H1 (cell line): ENCODE data around the gene CBR3. TPM values are rescaled to one million over a fixed set of nuclear protein-coding genes. Genes with fewer than 3 reads are reported as not detected.

Source experiments
- CTCF ChIA-PET: fragments of 300-600 bp; sonication (Branson Sonifier 250); formaldehyde crosslinking; loops from one replicate; lab custom pipeline; 2021; ENCODE audit not compliant: partially characterized antibody; lab: Charles Lee
- POLR2A ChIA-PET: fragments of 300-600 bp; sonication (Branson Sonifier 250); formaldehyde crosslinking; loops from one replicate; lab custom pipeline; 2021; ENCODE audit warnings: inconsistent platforms; ENCODE audit not compliant: partially characterized antibody; lab: Charles Lee
- DNase-seq, 2 experiments: peaks; one replicate each; pipeline versions ENCODE4 v3.0.0 to v3.0.0-alpha.2; 2010 to 2022; ENCODE audit warnings: low spot score in 2 of 2, low read depth in 1 of 2, mixed read lengths in 1 of 2
- FAIRE-seq: peaks from 2 replicates; lab custom pipeline; 2011; peaks lifted over from hg19 to GRCh38; lab: Jason Lieb, UNC
- H2AFZ ChIP-seq: 2 replicates; pipeline ENCODE4 v1.8.1; 2012; ENCODE audit warnings: low read length, inconsistent platforms
- H2AK5ac ChIP-seq: 2 replicates; pipeline ENCODE4 v1.6.1; 2013; ENCODE audit warnings: low read depth, low read length
- H2BK120ac ChIP-seq: replicated peaks from 2 replicates; pipeline ENCODE3; 2013; ENCODE audit warnings: low read depth, low read length, inconsistent platforms
- H2BK12ac ChIP-seq: 2 replicates; pipeline ENCODE4 v1.6.1; 2013; ENCODE audit warnings: low read depth, low read length
- H2BK15ac ChIP-seq: 2 replicates; pipeline ENCODE4 v1.6.1; 2013; ENCODE audit warnings: low read length
- H2BK20ac ChIP-seq: 2 replicates; pipeline ENCODE4 v1.6.1; 2013; ENCODE audit warnings: low read length
- H2BK5ac ChIP-seq: 2 replicates; pipeline ENCODE4 v1.6.1; 2013; ENCODE audit warnings: low read depth, low read length
- H3K14ac ChIP-seq: 2 replicates; pipeline ENCODE4 v1.6.1; 2013; ENCODE audit warnings: inconsistent platforms; ENCODE audit not compliant: insufficient read length
- H3K18ac ChIP-seq: 2 replicates; pipeline ENCODE4 v1.6.1; 2013; ENCODE audit warnings: low read length; ENCODE audit errors: extremely low read depth
- H3K23ac ChIP-seq: 2 replicates; pipeline ENCODE4 v1.6.1; 2013; ENCODE audit warnings: inconsistent platforms; ENCODE audit not compliant: insufficient read length
- H3K23me2 ChIP-seq: 2 replicates; pipeline ENCODE4 v1.6.1; 2013; ENCODE audit warnings: low read depth, low read length
- H3K27ac ChIP-seq: 2 replicates; pipeline ENCODE4 v1.6.1; 2011; ENCODE audit warnings: low read depth, low read length, inconsistent platforms
- H3K27me3 ChIP-seq, 4 experiments: replicated peaks in 1 of 4; 1 replicate in 1 of 4; 2 replicates in 3 of 4; pipeline versions ENCODE4 v1.6.1 to v1.8.1; 2011 to 2013; ENCODE audit warnings: low read length in 3 of 4, mild to moderate bottlenecking in 3 of 4, inconsistent platforms in 2 of 4, mixed read lengths in 2 of 4, moderate library complexity in 1 of 4; ENCODE audit not compliant: control insufficient read depth in 3 of 4, insufficient read depth in 3 of 4; ENCODE audit errors: extremely low read depth in 1 of 4
- H3K36me3 ChIP-seq, 4 experiments: 2 replicates each; pipeline versions ENCODE4 v1.6.1 to v1.8.1; 2011 to 2013; ENCODE audit warnings: mild to moderate bottlenecking in 4 of 4, low read length in 3 of 4, moderate library complexity in 2 of 4, control low read depth in 1 of 4, inconsistent platforms in 1 of 4; ENCODE audit not compliant: insufficient read depth in 4 of 4, control insufficient read depth in 2 of 4
- H3K4ac ChIP-seq: replicated peaks from 2 replicates; pipeline ENCODE3; 2013; ENCODE audit warnings: low read length, low read depth, mixed read lengths, inconsistent platforms; ENCODE audit not compliant: insufficient read length
- H3K4me1 ChIP-seq, 4 experiments: replicated peaks in 1 of 4; 1 replicate in 1 of 4; 2 replicates in 3 of 4; pipeline versions ENCODE4 v1.6.1 to v1.8.1; 2011 to 2013; ENCODE audit warnings: low read length in 3 of 4, inconsistent platforms in 2 of 4, mixed read lengths in 1 of 4; ENCODE audit not compliant: insufficient read depth in 4 of 4, control insufficient read depth in 3 of 4
- H3K4me2 ChIP-seq, 2 experiments: 2 replicates each; pipeline versions ENCODE4 v1.6.1 to v1.8.1; 2011 to 2013; ENCODE audit warnings: low read depth in 2 of 2, low read length in 2 of 2, control low read depth in 1 of 2, inconsistent platforms in 1 of 2, mild to moderate bottlenecking in 1 of 2; ENCODE audit not compliant: insufficient read depth in 1 of 2
- H3K4me3 ChIP-seq, 4 experiments: fragments of 200-600, 300-600 bp in 1 of 4; sonication (generic), shearing (Covaris generic), sonication (Bioruptor Twin) in 1 of 4; 2 replicates each; pipeline versions ENCODE4 v1.5.1 to v1.8.1; 2011 to 2016; ENCODE audit warnings: low read length in 4 of 4, low read depth in 3 of 4, control low read depth in 2 of 4, inconsistent platforms in 2 of 4, mild to moderate bottlenecking in 2 of 4, mixed read lengths in 1 of 4, moderate library complexity in 1 of 4; ENCODE audit not compliant: insufficient read depth in 2 of 4; ENCODE audit errors: extremely low read depth in 1 of 4
- H3K56ac ChIP-seq: replicated peaks from 2 replicates; pipeline ENCODE3; 2013; ENCODE audit warnings: low read depth, mild to moderate bottlenecking, mixed read lengths, low read length, inconsistent platforms; ENCODE audit not compliant: insufficient read length
- H3K79me1 ChIP-seq: 2 replicates; pipeline ENCODE4 v1.6.1; 2013; ENCODE audit warnings: low read depth, low read length, control low read depth
- H3K79me2 ChIP-seq, 2 experiments: 2 replicates each; pipeline versions ENCODE4 v1.6.1 to v1.8.1; 2012 to 2013; ENCODE audit warnings: low read length in 2 of 2, mild to moderate bottlenecking in 2 of 2, inconsistent platforms in 1 of 2; ENCODE audit not compliant: insufficient read depth in 2 of 2, control insufficient read depth in 1 of 2
- H3K9ac ChIP-seq, 4 experiments: replicated peaks in 1 of 4; 1 replicate in 1 of 4; 2 replicates in 3 of 4; pipeline versions ENCODE4 v1.6.1 to v1.8.1; 2011 to 2013; ENCODE audit warnings: low read depth in 3 of 4, low read length in 3 of 4, control low read depth in 2 of 4, mild to moderate bottlenecking in 2 of 4, moderate library complexity in 2 of 4, inconsistent platforms in 1 of 4; ENCODE audit errors: extremely low read depth in 1 of 4
- H3K9me3 ChIP-seq, 2 experiments: 2 replicates each; pipeline versions ENCODE4 v1.6.1 to v1.8.1; 2012 to 2013; ENCODE audit warnings: mild to moderate bottlenecking in 2 of 2, moderate library complexity in 2 of 2, control low read depth in 1 of 2, inconsistent platforms in 1 of 2, low read depth in 1 of 2, low read length in 1 of 2, mixed read lengths in 1 of 2; ENCODE audit not compliant: insufficient read depth in 2 of 2
- H4K20me1 ChIP-seq, 2 experiments: replicated peaks in 1 of 2; 2 replicates each; pipeline versions ENCODE3 to v1.8.1; 2011 to 2013; ENCODE audit warnings: inconsistent platforms in 2 of 2, low read length in 2 of 2, mild to moderate bottlenecking in 1 of 2; ENCODE audit not compliant: insufficient read depth in 2 of 2, control insufficient read depth in 1 of 2
- H4K5ac ChIP-seq: 2 replicates; pipeline ENCODE4 v1.6.1; 2013; ENCODE audit warnings: low read length, low read depth, mixed read lengths, inconsistent platforms; ENCODE audit not compliant: insufficient read length
- H4K8ac ChIP-seq: 2 replicates; pipeline ENCODE4 v1.8.0; 2013; ENCODE audit warnings: mild to moderate bottlenecking, moderate library complexity, low read length, inconsistent platforms; ENCODE audit not compliant: insufficient read depth; ENCODE audit errors: extremely low read depth
- H4K91ac ChIP-seq: replicated peaks from 2 replicates; pipeline ENCODE3; 2013; ENCODE audit warnings: low read length, mixed read lengths, inconsistent platforms; ENCODE audit not compliant: insufficient read length
- EGR1 ChIP-seq: IDR thresholded peaks from 2 replicates; pipeline ENCODE4 v1.6.1; 2011; ENCODE audit warnings: low read depth, low read length, borderline replicate concordance
- KDM4A ChIP-seq: IDR thresholded peaks from one replicate; pipeline ENCODE4 v1.7.1; 2012; ENCODE audit warnings: low read depth, mild to moderate bottlenecking, moderate library complexity, low read length, inconsistent platforms; ENCODE audit not compliant: severe bottlenecking
- NANOG ChIP-seq: IDR thresholded peaks from 2 replicates; pipeline ENCODE4 v1.6.1; 2011; ENCODE audit warnings: low read length, low read depth, mild to moderate bottlenecking, inconsistent platforms; ENCODE audit not compliant: insufficient read depth, poor library complexity, severe bottlenecking
- RBBP5 ChIP-seq: IDR thresholded peaks from 2 replicates; pipeline ENCODE4 v1.7.1; 2012; ENCODE audit warnings: low read depth, mild to moderate bottlenecking, inconsistent platforms, low read length, moderate library complexity, borderline replicate concordance
- WGBS, 2 experiments: shearing (Covaris generic) in 1 of 2; methylation state at CpG; one replicate each; pipeline versions ENCODE4 v1.1.6 to v1.1.7; 2013 to 2015; ENCODE audit warnings: low lambda C conversion rate in 2 of 2, mixed read lengths in 2 of 2, inconsistent platforms in 1 of 2, low coverage in 1 of 2, missing lambda C conversion rate in 1 of 2; ENCODE audit not compliant: insufficient replicate concordance in 2 of 2, insufficient coverage in 1 of 2, insufficient read length in 1 of 2; ENCODE audit errors: extremely low coverage in 1 of 2, missing lambda C conversion rate in 1 of 2; 5-methylcytosine and 5-hydroxymethylcytosine counted together
- polyA plus RNA-seq, 7 experiments: library from polyadenylated mRNA; depleted of rRNA in 3 of 7; stranded (reverse) in 5 of 7; unstranded in 2 of 7; fragments of >200 nt in 5 of 7; fragments of 200-250 nt in 2 of 7; gene quantifications; 1 replicate in 5 of 7; 2 replicates in 1 of 7; 4 replicates in 1 of 7; pipeline versions ENCODE4 v1.2.1 to v1.2.3, GENCODE V29; 2011 to 2013; ENCODE audit warnings: missing spikeins in 2 of 7, mixed read lengths in 2 of 7
- total RNA-seq: library from RNA; stranded (reverse); fragmentation: NEBNext Ultra II Directional; extraction: Animal tissue kit (Norgen Biotek cat#: 25700); gene quantifications from 2 replicates; pipeline ENCODE4 v1.2.1, GENCODE V29; 2021
- TF ChIP-seq, protein P1 (sequence below), 3 experiments: IDR thresholded peaks; 1 replicate in 2 of 3; 2 replicates in 1 of 3; pipeline versions ENCODE4 v1.5.1 to v1.6.1; 2011; ENCODE audit warnings: low read length in 3 of 3, mild to moderate bottlenecking in 3 of 3, inconsistent platforms in 2 of 3, low read depth in 1 of 3, moderate library complexity in 1 of 3; ENCODE audit not compliant: insufficient read depth in 1 of 3; ENCODE audit errors: control extremely low read depth in 1 of 3
- TF ChIP-seq, protein P2 (sequence below): IDR thresholded peaks from 2 replicates; pipeline ENCODE4 v1.6.1; 2012; ENCODE audit warnings: inconsistent platforms

Gene CBR3
- total and polyA plus RNA-seq, 2 of the 8 experiments (the other 6 are each of a cell fraction or from before 2014, with no cell fraction given), result 1.2 to 4.3 TPM

- Histone ChIP-seq H3K56ac (no peak within 1 kb of the TSS), H3K9me3 (no peaks in the 10 kb centered on the region), H3K9ac (peak within 1 kb of the TSS; percentile 6 to 75 (median 48); a peak in 5 of 7 replicates), H2BK15ac (no peak within 1 kb of the TSS), H2BK20ac (no peak within 1 kb of the TSS), H3K23ac (no peak within 1 kb of the TSS), H4K91ac (no peak within 1 kb of the TSS), H4K8ac (peak within 1 kb of the TSS; percentile 86), H4K5ac (no peak within 1 kb of the TSS), H3K79me2 (no peaks in the 10 kb centered on the region), H3K36me3 (no peaks in the 10 kb centered on the region), H3K79me1 (no peaks in the 10 kb centered on the region), H2BK12ac (no peak within 1 kb of the TSS), H3K4me1 (peaks cover 0 to 5% (median 2%) of the 10 kb centered on the region in 4 experiments; a peak in 5 of 7 replicates), H3K23me2 (peaks cover 7% of the 10 kb centered on the region), H3K4ac (no peak within 1 kb of the TSS), H2BK5ac (no peak within 1 kb of the TSS), H3K18ac (no peak within 1 kb of the TSS), H3K4me3 (peak within 1 kb of the TSS; percentile 72 to 91 (median 75)), H3K27me3 (peaks cover 5 to 21% (median 12%) of the 10 kb centered on the region in 4 experiments; a peak in 6 of 7 replicates), H2BK120ac (no peak within 1 kb of the TSS), H3K4me2 (peak within 1 kb of the TSS; percentile 72 to 99), H3K14ac (no peak within 1 kb of the TSS), H2AFZ (peak within 1 kb of the TSS; percentile 76; the same call in 1 of the 2 replicates), H4K20me1 (peaks cover 0 to 4% of the 10 kb centered on the region in 2 experiments), H3K27ac (no peak within 1 kb of the TSS), H2AK5ac (no peak within 1 kb of the TSS)
- POLR2A ChIA-PET, result interaction anchor here (1.6 kb wide), 1 partner anchor 10 kb away, joined by 4 read pairs; no protein-coding TSS in a partner anchor
- no peak for DNase-seq
- 2% methylated on average over 73 of the region's 83 CpGs; no CpG with 5 or more reads in 1 of the 2 experiments for WGBS, 2 experiments
- CTCF ChIA-PET, result no interaction called here
- FAIRE-seq, result no peak
- TF ChIP-seq KDM4A (peak; percentile 66), EGR1 (peak; percentile 85; the same call in 1 of the 2 replicates), NANOG (no peak), RBBP5 (0 out of 2 replicates have a peak, but pooled peaks have one; percentile 21)
- TF ChIP-seq, protein P1, sequence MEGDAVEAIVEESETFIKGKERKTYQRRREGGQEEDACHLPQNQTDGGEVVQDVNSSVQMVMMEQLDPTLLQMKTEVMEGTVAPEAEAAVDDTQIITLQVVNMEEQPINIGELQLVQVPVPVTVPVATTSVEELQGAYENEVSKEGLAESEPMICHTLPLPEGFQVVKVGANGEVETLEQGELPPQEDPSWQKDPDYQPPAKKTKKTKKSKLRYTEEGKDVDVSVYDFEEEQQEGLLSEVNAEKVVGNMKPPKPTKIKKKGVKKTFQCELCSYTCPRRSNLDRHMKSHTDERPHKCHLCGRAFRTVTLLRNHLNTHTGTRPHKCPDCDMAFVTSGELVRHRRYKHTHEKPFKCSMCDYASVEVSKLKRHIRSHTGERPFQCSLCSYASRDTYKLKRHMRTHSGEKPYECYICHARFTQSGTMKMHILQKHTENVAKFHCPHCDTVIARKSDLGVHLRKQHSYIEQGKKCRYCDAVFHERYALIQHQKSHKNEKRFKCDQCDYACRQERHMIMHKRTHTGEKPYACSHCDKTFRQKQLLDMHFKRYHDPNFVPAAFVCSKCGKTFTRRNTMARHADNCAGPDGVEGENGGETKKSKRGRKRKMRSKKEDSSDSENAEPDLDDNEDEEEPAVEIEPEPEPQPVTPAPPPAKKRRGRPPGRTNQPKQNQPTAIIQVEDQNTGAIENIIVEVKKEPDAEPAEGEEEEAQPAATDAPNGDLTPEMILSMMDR (IDR thresholded peaks at IDR 0.05; ENCODE audit: control extremely low read depth in 1 of 3, insufficient read depth in 1 of 3, low read depth in 1 of 3, low read length in 3 of 3), result peak in 1 of 3 experiments; percentile 2; a peak in 1 of 4 replicates
- TF ChIP-seq, protein P2, sequence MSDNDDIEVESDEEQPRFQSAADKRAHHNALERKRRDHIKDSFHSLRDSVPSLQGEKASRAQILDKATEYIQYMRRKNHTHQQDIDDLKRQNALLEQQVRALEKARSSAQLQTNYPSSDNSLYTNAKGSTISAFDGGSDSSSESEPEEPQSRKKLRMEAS, result peak; percentile 51
Measured at GRCh38 chr21:36156815-36157670, 22.2 kb downstream of the CBR3 start, which contains the start of gene DOP1B. DOP1B (plus strand) TSS chr21:36156824; CDS start chr21:36164734, 7,910 bp downstream.
